Tibial nerve (tissue), 4 donors: ENCODE measurements around the gene TP73. TPM values are rescaled to one million over a fixed set of nuclear protein-coding genes. Genes with fewer than 3 reads are reported as not detected.

Experiments
- DNase-seq, 2 donors: peaks; one replicate each; pipeline ENCODE4 v3.0.0-alpha.2; 2019; ENCODE audit warnings: low spot score in 2 of 2
- H3K27ac ChIP-seq, 4 donors: fragments of 200-600 bp; sonication (generic) in 3 of 4; one replicate each; pipeline ENCODE4 v1.5.1; 2017 to 2019; ENCODE audit warnings: mild to moderate bottlenecking in 1 of 4
- H3K27me3 ChIP-seq, 2 donors: fragments of 200-600 bp; sonication (generic) in 1 of 2; one replicate each; pipeline versions ENCODE4 v1.5.1 to v1.6.0; 2017 to 2019
- H3K36me3 ChIP-seq, 3 donors: fragments of 200-600 bp; sonication (generic); one replicate each; pipeline ENCODE4 v1.5.1; 2018 to 2019
- H3K4me1 ChIP-seq, 4 donors: fragments of 200-600 bp; sonication (generic) in 3 of 4; one replicate each; pipeline ENCODE4 v1.5.1; 2017 to 2019
- H3K4me3 ChIP-seq, 4 donors: fragments of 200-600 bp; sonication (generic) in 3 of 4; one replicate each; pipeline ENCODE4 v1.5.1; 2017 to 2019; ENCODE audit warnings: mild to moderate bottlenecking in 1 of 4, moderate library complexity in 1 of 4
- H3K9me3 ChIP-seq, 4 donors: fragments of 200-600 bp; sonication (generic) in 3 of 4; one replicate each; pipeline ENCODE4 v1.5.1; 2017 to 2019
- CTCF ChIP-seq, 5 experiments: fragments of 200-600 bp in 3 of 5; fragments of 450-650 bp in 2 of 5; sonication (generic) in 3 of 5; IDR thresholded peaks; one replicate each; pipeline ENCODE4 v1.5.1; 2016 to 2019; ENCODE audit warnings: antibody characterized with exemption in 5 of 5, mild to moderate bottlenecking in 3 of 5, moderate library complexity in 2 of 5
- EP300 ChIP-seq, 2 donors: sonication (generic); formaldehyde crosslinking; IDR thresholded peaks; one replicate each; pipeline ENCODE4 v1.6.1; 2017; ENCODE audit warnings: antibody characterized with exemption in 2 of 2, mild to moderate bottlenecking in 1 of 2
- POLR2A ChIP-seq, 2 donors: fragments of 450-650 bp; IDR thresholded peaks; one replicate each; pipeline ENCODE4 v1.6.1; 2017; ENCODE audit warnings: antibody characterized with exemption in 2 of 2, mild to moderate bottlenecking in 2 of 2, moderate library complexity in 2 of 2
- WGBS, 2 donors: methylation state at CpG; one replicate each; pipeline ENCODE4 v1.1.5; 2018; 5-methylcytosine and 5-hydroxymethylcytosine counted together
- total RNA-seq, 4 donors: library from RNA; depleted of rRNA; stranded (reverse); fragments of >200 nt; gene quantifications; one replicate each; pipeline ENCODE4 v1.1.0, GENCODE V29; 2016

Gene TP73
- total RNA-seq, 4 donors from 2014 or later: 0.30 TPM; not detected in 3

GRCh38 chr1:3609016-3609768 is 43.1 kb upstream of the TP73 start:
- Histone ChIP-seq H3K36me3 (no peaks in the 10 kb centered on the region), H3K4me1 (peaks cover 0 to 26% (median 16%) of the 10 kb centered on the region in 4 donors), H3K27me3 (peaks cover 0 to 28% of the 10 kb centered on the region in 2 donors), H3K4me3 (no peak overlapping the region), H3K27ac (no peak overlapping the region), H3K9me3 (no peaks in the 10 kb centered on the region)
- TF ChIP-seq CTCF (IDR thresholded peaks at IDR 0.05) (no peak), POLR2A (IDR thresholded peaks at IDR 0.05) (no peak), EP300 (IDR thresholded peaks at IDR 0.05) (no peak)
- 73 to 75% methylated on average over 18 to 20 of the region's 22 CpGs for WGBS, 2 donors
- DNase-seq: no peak

- H3K9me3 ChIP-seq: no peaks in the 10 kb centered on the region
- peaks cover 0 to 26% (median 16%) of the 10 kb centered on the region in 4 donors for H3K4me1 ChIP-seq
- DNase-seq: no peak
- H3K27me3 ChIP-seq: peaks cover 0 to 28% of the 10 kb centered on the region in 2 donors
- H3K27ac ChIP-seq: no peak overlapping the region
- no peak for TF ChIP-seq POLR2A (IDR thresholded peaks at IDR 0.05)
- no peak for TF ChIP-seq CTCF (IDR thresholded peaks at IDR 0.05)
- TF ChIP-seq EP300 (IDR thresholded peaks at IDR 0.05): no peak
- peak overlapping the region in 1 of 4 donors; percentile 25 for H3K4me3 ChIP-seq
- 57 to 65% methylated on average over 19 to 20 of the region's 24 CpGs for WGBS, 2 donors
- no peaks in the 10 kb centered on the region for H3K36me3 ChIP-seq
These were observed 42.4 kb upstream of the TP73 start for GRCh38 chr1:3609769-3610526.

DNA sequence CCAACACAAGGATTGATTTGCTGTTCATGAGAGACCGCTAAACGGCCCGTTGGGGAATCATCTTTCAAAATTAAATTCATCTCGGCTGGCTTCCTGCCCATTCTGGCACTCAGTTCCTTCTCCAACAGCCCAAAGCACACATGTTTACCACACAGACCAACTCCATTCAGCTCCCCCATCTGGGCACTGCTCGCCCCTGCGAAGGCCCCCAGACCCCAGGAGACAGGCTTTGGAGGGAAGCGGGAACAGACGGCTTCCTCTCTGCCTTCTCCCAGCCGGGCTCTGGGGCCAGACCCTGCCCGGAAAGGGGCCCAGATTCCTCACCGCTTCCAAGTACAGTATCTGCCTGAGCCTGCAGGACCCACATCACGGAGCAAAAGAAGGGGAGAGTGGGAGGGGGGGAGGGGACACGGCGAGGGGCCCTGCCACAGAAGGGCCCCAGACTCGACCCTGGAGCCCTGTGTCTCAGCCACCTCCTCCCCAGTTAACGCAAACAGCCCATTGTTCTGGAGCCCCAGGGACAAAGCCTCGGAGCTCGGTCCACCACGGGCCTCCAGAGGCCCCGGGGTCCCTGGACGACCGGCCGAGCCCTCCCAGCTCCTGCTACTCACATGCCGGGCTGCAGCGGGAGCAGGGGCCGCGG is 41.7 kb upstream of the TP73 start:
- Histone ChIP-seq H3K4me3 (peak overlapping the region; percentile 24 to 48 (median 35)), H3K9me3 (no peaks in the 10 kb centered on the region), H3K27me3 (peaks cover 0 to 28% of the 10 kb centered on the region in 2 donors), H3K27ac (no peak overlapping the region), H3K4me1 (peaks cover 0 to 26% (median 16%) of the 10 kb centered on the region in 4 donors), H3K36me3 (no peaks in the 10 kb centered on the region)
- TF ChIP-seq POLR2A (IDR thresholded peaks at IDR 0.05) (no peak), CTCF (IDR thresholded peaks at IDR 0.05) (no peak), EP300 (IDR thresholded peaks at IDR 0.05) (no peak)
- no peak for DNase-seq
- 1 to 3% methylated on average over 16 to 17 of the region's 27 CpGs for WGBS, 2 donors

GRCh38 chr1:3611170-3612019 is 40.9 kb upstream of the TP73 start, which contains the start of gene MEGF6:
MEGF6 (minus strand) TSS chr1:3611508; CDS start chr1:3611268, 240 bp downstream.
- no peaks in the 10 kb centered on the region for H3K36me3 ChIP-seq
- WGBS, 2 donors: 2 to 4% methylated on average over 4 to 43 of the region's 87 CpGs
- H3K4me1 ChIP-seq: peaks cover 0 to 26% (median 16%) of the 10 kb centered on the region in 4 donors
- H3K27ac ChIP-seq: no peak within 1 kb of the TSS
- H3K4me3 ChIP-seq: peak within 1 kb of the TSS; percentile 24 to 48 (median 35)
- DNase-seq: peak in 1 of 2 donors; percentile 44
- H3K9me3 ChIP-seq: no peaks in the 10 kb centered on the region
- H3K27me3 ChIP-seq: peaks cover 0 to 28% of the 10 kb centered on the region in 2 donors
- no peak for TF ChIP-seq CTCF (IDR thresholded peaks at IDR 0.05)
